Suprapubic skin (tissue), 4 donors: ENCODE data around the gene ZMYND11. TPM values are rescaled to one million over a fixed set of nuclear protein-coding genes. Genes with fewer than 3 reads are reported as not detected.

Source experiments
- DNase-seq, 2 donors: peaks; one replicate each; pipeline ENCODE4 v3.0.0-alpha.2; 2019; ENCODE audit warnings: low spot score in 2 of 2
- H3K27ac ChIP-seq: fragments of 200-600 bp; sonication (generic); one replicate; pipeline ENCODE4 v1.5.1; 2019
- H3K27me3 ChIP-seq: fragments of 200-600 bp; sonication (generic); one replicate; pipeline ENCODE4 v1.5.1; 2019
- H3K36me3 ChIP-seq: fragments of 200-600 bp; sonication (generic); one replicate; pipeline ENCODE4 v1.5.1; 2019
- H3K4me1 ChIP-seq: fragments of 200-600 bp; sonication (generic); one replicate; pipeline ENCODE4 v1.5.1; 2019
- H3K4me3 ChIP-seq: fragments of 200-600 bp; sonication (generic); one replicate; pipeline ENCODE4 v1.5.1; 2019; ENCODE audit warnings: mild to moderate bottlenecking
- H3K9me3 ChIP-seq: fragments of 200-600 bp; sonication (generic); one replicate; pipeline ENCODE4 v1.5.1; 2019
- EP300 ChIP-seq: sonication (generic); formaldehyde crosslinking; IDR thresholded peaks from one replicate; pipeline ENCODE4 v1.6.1; 2017; ENCODE audit warnings: antibody characterized with exemption
- POLR2A ChIP-seq, 2 donors: fragments of 450-650 bp; IDR thresholded peaks; one replicate each; pipeline ENCODE4 v1.6.1; 2017; ENCODE audit warnings: antibody characterized with exemption in 2 of 2, mild to moderate bottlenecking in 2 of 2, moderate library complexity in 2 of 2
- POLR2AphosphoS5 ChIP-seq, 3 donors: sonication (generic); formaldehyde crosslinking; IDR thresholded peaks; one replicate each; pipeline ENCODE4 v1.6.1; 2017; ENCODE audit warnings: antibody characterized with exemption in 3 of 3
- WGBS: methylation state at CpG from one replicate; pipeline ENCODE4 v1.1.5; 2018; 5-methylcytosine and 5-hydroxymethylcytosine counted together
- total RNA-seq, 4 donors: library from RNA; depleted of rRNA; stranded (reverse); fragments of >200 nt; gene quantifications; one replicate each; pipeline ENCODE4 v1.1.0, GENCODE V29; 2016
- TF ChIP-seq, protein P1 (sequence below), 2 donors: fragments of 200-600 bp in 1 of 2; fragments of 450-650 bp in 1 of 2; sonication (generic) in 1 of 2; IDR thresholded peaks; one replicate each; pipeline ENCODE4 v1.5.1; 2016 to 2019; ENCODE audit warnings: antibody characterized with exemption in 2 of 2, mild to moderate bottlenecking in 1 of 2, moderate library complexity in 1 of 2

Gene ZMYND11
- total RNA-seq, 4 donors from 2014 or later, result 35.4 to 66.6 (median 53.1) TPM

DNA sequence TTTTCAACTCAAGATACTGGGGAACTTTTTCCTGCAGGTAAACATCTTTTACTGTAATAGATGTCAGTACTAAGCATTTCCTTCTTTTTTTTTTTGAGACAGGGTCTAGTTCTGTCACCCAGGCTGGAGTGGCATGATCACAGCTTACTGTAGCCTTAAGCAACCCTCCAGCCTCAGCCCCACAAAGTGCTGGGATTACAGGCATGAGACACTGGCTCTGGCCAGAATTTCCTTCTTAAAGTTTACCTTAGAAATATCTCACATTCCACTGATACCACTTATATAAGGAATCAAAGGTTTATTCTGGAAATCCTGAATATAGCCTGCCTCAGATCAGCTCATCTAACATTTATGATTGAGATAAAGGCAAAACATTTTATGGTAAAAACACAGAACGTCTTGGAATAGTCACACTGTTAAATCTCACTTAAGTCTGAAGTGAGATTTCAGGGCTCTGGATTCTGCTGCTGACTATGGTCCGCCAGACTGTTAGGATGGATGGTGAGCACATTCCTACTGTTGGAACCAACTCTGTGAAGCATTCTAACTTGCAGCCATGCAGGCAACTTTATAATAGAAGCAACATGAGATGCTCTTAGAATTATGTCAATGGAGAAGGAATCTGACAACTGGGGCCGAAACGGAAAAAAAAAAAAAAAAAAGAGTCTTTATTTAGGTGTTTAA is 151.9 kb downstream of the ZMYND11 start:
- TF ChIP-seq EP300 (no peak), POLR2AphosphoS5 (IDR thresholded peaks at IDR 0.05) (no peak), POLR2A (IDR thresholded peaks at IDR 0.05) (no peak)
- TF ChIP-seq, protein P1, sequence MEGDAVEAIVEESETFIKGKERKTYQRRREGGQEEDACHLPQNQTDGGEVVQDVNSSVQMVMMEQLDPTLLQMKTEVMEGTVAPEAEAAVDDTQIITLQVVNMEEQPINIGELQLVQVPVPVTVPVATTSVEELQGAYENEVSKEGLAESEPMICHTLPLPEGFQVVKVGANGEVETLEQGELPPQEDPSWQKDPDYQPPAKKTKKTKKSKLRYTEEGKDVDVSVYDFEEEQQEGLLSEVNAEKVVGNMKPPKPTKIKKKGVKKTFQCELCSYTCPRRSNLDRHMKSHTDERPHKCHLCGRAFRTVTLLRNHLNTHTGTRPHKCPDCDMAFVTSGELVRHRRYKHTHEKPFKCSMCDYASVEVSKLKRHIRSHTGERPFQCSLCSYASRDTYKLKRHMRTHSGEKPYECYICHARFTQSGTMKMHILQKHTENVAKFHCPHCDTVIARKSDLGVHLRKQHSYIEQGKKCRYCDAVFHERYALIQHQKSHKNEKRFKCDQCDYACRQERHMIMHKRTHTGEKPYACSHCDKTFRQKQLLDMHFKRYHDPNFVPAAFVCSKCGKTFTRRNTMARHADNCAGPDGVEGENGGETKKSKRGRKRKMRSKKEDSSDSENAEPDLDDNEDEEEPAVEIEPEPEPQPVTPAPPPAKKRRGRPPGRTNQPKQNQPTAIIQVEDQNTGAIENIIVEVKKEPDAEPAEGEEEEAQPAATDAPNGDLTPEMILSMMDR (IDR thresholded peaks at IDR 0.05), result no peak
- no peak for DNase-seq
- Histone ChIP-seq H3K27ac (no peak overlapping the region), H3K27me3 (no peaks in the 10 kb centered on the region), H3K4me3 (no peak overlapping the region), H3K4me1 (no peaks in the 10 kb centered on the region), H3K36me3 (peaks cover 50% of the 10 kb centered on the region), H3K9me3 (no peaks in the 10 kb centered on the region)
- WGBS, result 83% methylated on average over 4 of the region's 4 CpGs

DNA sequence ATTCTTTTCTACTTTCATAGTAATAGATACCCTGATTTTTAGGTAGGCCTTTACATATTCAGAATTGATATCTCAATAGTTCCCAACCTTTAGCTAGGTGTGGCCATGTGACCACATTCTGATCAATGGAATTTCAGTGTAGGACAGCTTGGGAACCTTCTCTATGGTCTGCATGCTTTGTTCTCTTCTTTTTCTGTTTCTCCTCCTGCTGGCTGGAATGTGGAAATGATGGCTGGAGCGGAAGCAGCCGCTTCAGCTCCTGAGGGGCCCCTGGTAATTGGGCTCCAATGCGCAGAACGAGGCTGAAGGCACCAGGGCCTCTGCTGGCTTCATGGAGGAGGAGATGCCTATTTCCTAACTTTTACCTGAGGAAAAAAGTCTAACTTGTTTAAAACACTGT is 152.6 kb downstream of the ZMYND11 start:
- Histone ChIP-seq H3K36me3 (peaks cover 48% of the 10 kb centered on the region), H3K4me1 (no peaks in the 10 kb centered on the region), H3K27me3 (no peaks in the 10 kb centered on the region), H3K27ac (no peak overlapping the region), H3K9me3 (no peaks in the 10 kb centered on the region), H3K4me3 (no peak overlapping the region)
- no peak for DNase-seq
- WGBS, result 95% methylated on average over 4 of the region's 4 CpGs
- no peak for TF ChIP-seq POLR2A (IDR thresholded peaks at IDR 0.05)
- TF ChIP-seq EP300, result no peak
- TF ChIP-seq, protein P1 (IDR thresholded peaks at IDR 0.05), result no peak
- no peak for TF ChIP-seq POLR2AphosphoS5 (IDR thresholded peaks at IDR 0.05)

DNA sequence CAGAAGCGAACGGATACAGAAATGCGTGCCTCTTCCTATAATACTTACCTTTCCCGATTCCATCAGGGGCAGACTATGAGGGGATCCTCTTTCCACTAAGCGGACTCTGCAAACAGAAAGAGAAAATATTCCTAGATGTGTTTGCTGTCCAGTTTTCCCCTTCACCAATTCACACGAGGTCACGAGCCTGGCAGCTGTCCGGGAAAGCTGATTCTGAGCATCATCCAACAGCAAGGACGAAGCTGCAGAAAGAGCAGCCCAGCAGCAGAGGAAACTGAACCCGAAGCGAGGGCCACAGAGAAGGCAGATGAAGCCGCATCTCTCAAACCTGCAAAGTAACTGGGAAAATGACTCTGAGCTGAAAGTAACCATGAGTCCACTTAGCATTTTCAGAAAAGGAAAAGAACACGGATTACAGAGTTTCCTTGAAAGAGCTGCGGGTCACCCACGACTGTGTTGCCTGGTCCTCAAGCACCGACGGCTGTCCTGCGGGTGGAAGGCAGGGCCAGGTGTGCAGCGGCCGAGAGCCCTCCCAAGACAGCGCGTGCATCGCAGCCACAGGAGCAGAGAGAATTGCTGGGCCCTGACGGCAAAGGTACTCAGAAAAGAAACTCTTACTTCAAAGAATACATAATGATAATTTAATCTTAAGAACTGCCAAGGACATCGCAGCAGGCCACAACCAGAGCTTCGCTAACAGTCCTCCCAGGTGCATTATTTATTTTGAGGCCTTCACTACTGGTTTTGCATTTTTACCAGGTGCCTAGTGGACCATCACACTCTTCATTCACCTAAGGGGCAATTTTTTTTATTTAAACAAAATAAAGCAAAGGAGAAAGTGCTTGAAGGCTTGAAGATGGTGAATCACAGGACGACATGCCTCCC is 153.3 kb downstream of the ZMYND11 start:
- no peak for DNase-seq
- Histone ChIP-seq H3K4me3 (no peak overlapping the region), H3K36me3 (peaks cover 41% of the 10 kb centered on the region), H3K4me1 (no peaks in the 10 kb centered on the region), H3K27ac (no peak overlapping the region), H3K9me3 (no peaks in the 10 kb centered on the region), H3K27me3 (no peaks in the 10 kb centered on the region)
- no peak for TF ChIP-seq POLR2AphosphoS5 (IDR thresholded peaks at IDR 0.05)
- TF ChIP-seq, protein P1 (IDR thresholded peaks at IDR 0.05), result no peak
- TF ChIP-seq POLR2A (IDR thresholded peaks at IDR 0.05), result no peak
- no peak for TF ChIP-seq EP300
- 91% methylated on average over 27 of the region's 27 CpGs for WGBS

DNA sequence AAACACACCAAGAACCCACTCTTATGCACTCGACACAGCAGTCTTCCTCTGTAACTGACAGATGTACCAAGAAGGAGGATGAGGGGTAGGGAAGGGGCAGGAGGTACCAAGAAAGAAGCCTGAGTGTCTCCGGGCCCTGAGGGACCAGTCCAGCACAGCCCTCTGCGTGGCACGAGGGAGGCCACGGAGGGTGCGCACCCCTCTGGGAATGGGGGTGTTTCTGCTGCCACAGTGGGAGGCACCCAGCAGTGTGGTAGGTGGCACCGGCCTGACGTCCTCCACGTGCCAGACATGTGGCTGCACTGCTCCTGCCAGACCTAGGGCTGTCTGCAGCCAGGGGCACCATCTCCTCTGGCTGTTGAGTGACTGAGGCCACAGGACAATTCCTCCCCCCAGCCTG is 154.3 kb downstream of the ZMYND11 start:
- Histone ChIP-seq H3K9me3 (no peaks in the 10 kb centered on the region), H3K4me3 (no peak overlapping the region), H3K36me3 (peaks cover 37% of the 10 kb centered on the region), H3K27me3 (no peaks in the 10 kb centered on the region), H3K4me1 (no peaks in the 10 kb centered on the region), H3K27ac (no peak overlapping the region)
- TF ChIP-seq, protein P1 (IDR thresholded peaks at IDR 0.05), result no peak
- no peak for TF ChIP-seq EP300
- no peak for TF ChIP-seq POLR2AphosphoS5 (IDR thresholded peaks at IDR 0.05)
- no peak for TF ChIP-seq POLR2A (IDR thresholded peaks at IDR 0.05)
- DNase-seq, result no peak
- WGBS, result 94% methylated on average over 8 of the region's 9 CpGs
